Measurements from ENCODE around the gene COLEC11.
A peak's percentile ranks its signal among the peaks of the same experiment; 100 is the strongest.

The COLEC11 gene

DNA sequence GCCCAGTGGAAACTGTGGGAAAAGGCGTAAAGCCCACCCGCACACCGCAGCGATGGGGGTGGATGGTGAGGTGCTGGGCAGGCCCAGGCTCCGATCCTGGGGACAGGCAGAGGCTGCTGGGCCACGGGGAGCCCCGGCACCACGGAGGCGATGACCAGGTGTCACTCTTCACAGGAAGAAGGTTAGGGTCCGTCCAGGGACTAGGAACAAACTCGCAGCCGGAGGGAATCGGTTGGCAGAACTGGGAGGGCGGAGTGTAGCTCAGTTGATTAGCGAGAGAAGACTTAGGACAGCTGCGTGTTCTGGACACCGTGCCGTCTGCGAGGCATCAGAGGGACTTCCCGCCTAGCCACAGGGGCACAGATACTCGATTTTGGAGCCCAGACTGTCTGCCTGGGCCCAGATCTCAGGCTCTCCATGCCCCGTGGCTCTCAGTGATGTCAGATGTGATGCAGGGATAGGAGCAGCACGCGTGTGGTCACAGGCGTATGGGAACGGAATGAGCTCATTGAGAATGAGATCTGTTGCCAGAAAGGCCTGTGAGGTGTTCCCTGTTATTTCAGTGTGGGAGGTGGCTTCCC lies 47.0 kb downstream of the COLEC11 start:
- DNase-seq (ENCODE audit: low spot score) = peak; percentile 65

DNA sequence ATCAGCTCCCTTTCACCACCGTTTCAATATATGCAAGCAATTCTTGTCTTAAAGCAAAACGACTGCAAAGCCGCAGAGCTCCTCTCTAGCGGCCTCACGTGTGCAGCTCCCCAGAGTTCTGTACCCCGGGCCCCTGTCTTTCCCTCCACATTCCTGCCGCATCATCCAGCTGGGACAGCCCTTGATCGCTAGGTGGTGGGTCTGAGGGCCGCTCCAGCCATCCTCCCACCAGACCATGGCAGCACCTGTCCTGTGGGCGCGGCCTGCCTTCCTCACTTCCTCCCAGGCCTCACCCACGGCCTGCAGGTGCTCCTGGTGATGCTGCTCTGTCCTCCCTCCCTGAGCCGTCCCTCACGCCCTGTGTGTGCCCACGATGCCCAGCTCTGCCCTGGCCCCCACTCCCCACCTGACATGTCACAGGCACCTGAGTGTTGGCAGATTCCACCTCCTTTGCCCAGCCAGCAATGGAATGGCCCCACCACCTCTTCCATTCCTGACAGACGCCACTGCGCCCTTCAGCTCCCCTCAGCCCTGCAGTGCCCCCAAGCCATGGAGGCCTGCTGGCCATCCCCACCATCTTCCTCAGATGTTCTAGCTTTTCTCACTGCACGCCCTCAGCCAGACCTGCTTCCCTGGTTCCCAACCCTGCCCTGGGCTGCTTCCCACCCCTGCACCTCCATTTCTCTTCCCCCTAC lies 47.8 kb downstream of the COLEC11 start:
- Histone ChIP-seq H3K27ac (no peak overlapping the region), H3K4me3 (no peak overlapping the region)
- TF ChIP-seq, protein P1, sequence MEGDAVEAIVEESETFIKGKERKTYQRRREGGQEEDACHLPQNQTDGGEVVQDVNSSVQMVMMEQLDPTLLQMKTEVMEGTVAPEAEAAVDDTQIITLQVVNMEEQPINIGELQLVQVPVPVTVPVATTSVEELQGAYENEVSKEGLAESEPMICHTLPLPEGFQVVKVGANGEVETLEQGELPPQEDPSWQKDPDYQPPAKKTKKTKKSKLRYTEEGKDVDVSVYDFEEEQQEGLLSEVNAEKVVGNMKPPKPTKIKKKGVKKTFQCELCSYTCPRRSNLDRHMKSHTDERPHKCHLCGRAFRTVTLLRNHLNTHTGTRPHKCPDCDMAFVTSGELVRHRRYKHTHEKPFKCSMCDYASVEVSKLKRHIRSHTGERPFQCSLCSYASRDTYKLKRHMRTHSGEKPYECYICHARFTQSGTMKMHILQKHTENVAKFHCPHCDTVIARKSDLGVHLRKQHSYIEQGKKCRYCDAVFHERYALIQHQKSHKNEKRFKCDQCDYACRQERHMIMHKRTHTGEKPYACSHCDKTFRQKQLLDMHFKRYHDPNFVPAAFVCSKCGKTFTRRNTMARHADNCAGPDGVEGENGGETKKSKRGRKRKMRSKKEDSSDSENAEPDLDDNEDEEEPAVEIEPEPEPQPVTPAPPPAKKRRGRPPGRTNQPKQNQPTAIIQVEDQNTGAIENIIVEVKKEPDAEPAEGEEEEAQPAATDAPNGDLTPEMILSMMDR (IDR thresholded peaks at IDR 0.05) = no peak
- DNase-seq (ENCODE audit: low spot score) = peak; percentile 71

More for the DNA sequence above, 47.0 kb downstream of the COLEC11 start:
- TF ChIP-seq, protein P1 (IDR thresholded peaks at IDR 0.05) = no peak
- no peak overlapping the region for H3K4me3 ChIP-seq
- no peak overlapping the region for H3K27ac ChIP-seq

DNA sequence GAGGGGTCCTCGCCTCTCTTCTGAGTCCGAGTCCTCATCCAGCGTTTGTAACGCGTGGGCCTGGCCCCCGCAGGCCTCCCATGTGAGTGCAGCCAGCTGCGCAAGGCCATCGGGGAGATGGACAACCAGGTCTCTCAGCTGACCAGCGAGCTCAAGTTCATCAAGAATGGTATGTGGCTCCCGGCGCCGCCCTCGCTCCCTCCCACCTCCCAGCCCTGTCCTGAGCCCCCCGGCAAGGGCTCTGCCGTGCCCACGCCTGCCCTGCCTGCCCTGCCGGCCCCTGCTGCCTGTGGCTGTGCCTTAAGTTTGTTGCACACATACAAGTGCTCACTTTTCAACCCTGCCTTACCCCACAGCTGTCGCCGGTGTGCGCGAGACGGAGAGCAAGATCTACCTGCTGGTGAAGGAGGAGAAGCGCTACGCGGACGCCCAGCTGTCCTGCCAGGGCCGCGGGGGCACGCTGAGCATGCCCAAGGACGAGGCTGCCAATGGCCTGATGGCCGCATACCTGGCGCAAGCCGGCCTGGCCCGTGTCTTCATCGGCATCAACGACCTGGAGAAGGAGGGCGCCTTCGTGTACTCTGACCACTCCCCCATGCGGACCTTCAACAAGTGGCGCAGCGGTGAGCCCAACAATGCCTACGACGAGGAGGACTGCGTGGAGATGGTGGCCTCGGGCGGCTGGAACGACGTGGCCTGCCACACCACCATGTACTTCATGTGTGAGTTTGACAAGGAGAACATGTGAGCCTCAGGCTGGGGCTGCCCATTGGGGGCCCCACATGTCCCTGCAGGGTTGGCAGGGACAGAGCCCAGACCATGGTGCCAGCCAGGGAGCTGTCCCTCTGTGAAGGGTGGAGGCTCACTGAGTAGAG lies 48.7 kb downstream of the COLEC11 start:
- H3K4me3 ChIP-seq = no peak overlapping the region
- TF ChIP-seq, protein P1 (IDR thresholded peaks at IDR 0.05) = no peak
- DNase-seq (ENCODE audit: low spot score) = peak; percentile 67
- no peak overlapping the region for H3K27ac ChIP-seq

DNA sequence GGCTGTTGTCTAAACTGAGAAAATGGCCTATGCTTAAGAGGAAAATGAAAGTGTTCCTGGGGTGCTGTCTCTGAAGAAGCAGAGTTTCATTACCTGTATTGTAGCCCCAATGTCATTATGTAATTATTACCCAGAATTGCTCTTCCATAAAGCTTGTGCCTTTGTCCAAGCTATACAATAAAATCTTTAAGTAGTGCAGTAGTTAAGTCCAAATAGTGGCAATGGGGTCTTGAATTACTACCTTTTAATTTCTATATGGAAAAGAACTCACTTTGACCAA lies 49.3 kb downstream of the COLEC11 start:
- Histone ChIP-seq H3K27ac (no peak overlapping the region), H3K4me3 (no peak overlapping the region)
- DNase-seq (ENCODE audit: low spot score) = no peak
- TF ChIP-seq, protein P1 (IDR thresholded peaks at IDR 0.05) = no peak

DNA sequence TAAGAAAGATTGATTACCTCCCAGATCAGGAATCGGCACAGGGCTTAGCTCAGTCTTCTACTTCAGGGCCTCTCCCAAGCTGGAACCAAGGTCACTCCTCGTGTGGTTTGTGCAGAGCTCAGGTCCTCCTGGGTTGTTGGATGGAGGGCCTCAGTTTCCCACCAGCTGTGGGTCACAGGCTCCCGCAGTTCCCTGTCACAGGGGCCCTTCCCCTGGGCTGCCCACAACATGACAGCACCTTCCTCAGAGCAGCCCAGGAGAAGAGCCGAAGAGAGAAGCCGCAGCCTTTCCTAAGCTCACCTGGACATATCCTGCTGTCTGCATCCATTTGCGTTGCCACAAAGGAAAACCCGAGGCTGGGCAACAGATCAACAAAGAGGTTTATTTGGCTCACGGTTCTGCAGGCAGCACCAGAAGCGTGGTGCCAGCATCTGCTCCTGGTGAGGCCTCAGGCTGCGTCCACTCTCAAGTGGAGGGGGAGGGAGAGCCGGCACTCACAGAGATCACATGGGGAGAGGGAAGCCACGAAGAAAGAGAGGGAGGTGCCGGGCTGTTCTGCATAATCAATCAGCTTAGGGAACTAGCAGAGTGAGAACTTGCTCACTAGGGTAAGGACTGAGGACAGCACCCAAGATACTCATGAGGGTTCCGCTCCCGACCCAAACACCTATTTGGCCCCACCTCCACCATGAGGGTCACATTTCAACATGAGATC lies 50.1 kb downstream of the COLEC11 start:
- DNase-seq (ENCODE audit: low spot score) = no peak
- H3K27ac ChIP-seq = no peak overlapping the region
- H3K4me3 ChIP-seq = no peak overlapping the region
- TF ChIP-seq, protein P1 (IDR thresholded peaks at IDR 0.05) = no peak

DNA sequence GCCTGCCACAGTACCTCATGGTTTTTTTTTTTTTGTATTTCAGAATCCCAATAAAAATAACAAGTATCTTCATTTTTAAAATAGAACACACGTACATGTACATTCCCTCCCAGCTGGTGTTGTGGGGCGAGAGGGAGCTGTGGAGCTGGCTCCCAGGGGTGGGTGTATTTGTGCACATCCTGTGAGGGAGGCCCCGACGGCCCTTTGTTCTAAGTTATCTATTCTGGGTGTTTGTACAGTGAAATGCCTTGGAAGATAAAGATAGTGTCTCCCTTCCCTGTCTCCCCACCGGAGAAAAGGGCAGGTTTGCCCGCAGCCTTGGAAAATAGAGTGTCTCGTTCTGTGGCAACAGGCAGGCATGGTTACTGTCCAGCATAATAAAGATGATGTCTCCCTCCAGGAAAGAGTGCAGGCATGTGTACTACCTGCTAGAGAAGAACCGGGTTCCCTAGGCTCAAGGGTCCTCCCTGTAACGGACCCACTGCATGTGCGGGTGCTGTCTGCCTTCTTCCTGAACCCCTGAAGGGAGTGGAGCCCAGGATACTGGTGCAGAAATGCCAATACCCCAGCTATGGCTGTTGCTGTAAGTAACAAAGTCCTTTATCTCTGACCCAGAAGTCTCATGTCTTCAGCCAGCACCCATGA lies 51.0 kb downstream of the COLEC11 start:
- H3K27ac ChIP-seq = no peak overlapping the region
- TF ChIP-seq, protein P1 (IDR thresholded peaks at IDR 0.05) = no peak
- no peak overlapping the region for H3K4me3 ChIP-seq
- no peak for DNase-seq (ENCODE audit: low spot score)
